A673 (cell line): ENCODE data around the gene H1-8. TPM values are rescaled to one million over a fixed set of nuclear protein-coding genes. Genes with fewer than 3 reads are reported as not detected.

Source experiments
- BruUV-seq: library from RNA; stranded (reverse); fragments of 400-500 nt; replicated peaks from 2 replicates; lab custom pipeline; 2021; lab: Mats Ljungman, UMichigan
- CTCF ChIA-PET: fragments of 300-600 bp; sonication (Branson Sonifier 250); formaldehyde crosslinking; loops from one replicate; lab custom pipeline; 2022; ENCODE audit warnings: antibody characterized with exemption; lab: Charles Lee
- POLR2A ChIA-PET: fragments of 300-600 bp; sonication (Branson Sonifier 250); formaldehyde crosslinking; loops from one replicate; lab custom pipeline; 2022; ENCODE audit warnings: antibody characterized with exemption; ENCODE audit not compliant: low non-redundant PET; lab: Charles Lee
- DNase-seq: peaks from one replicate; pipeline ENCODE4 v3.0.0-alpha.2; 2015; ENCODE audit warnings: low spot score
- H3K27ac ChIP-seq: fragments of 200-600 bp; sonication (generic); 2 replicates; pipeline ENCODE4 v1.5.1; 2016; ENCODE audit warnings: mixed run types, low read depth, mild to moderate bottlenecking, mixed read lengths, antibody characterized with exemption, low read length; ENCODE audit not compliant: poor library complexity, severe bottlenecking
- H3K27me3 ChIP-seq: fragments of 200-600 bp; sonication (generic); replicated peaks from 2 replicates; pipeline ENCODE4 v1.6.1; 2017; ENCODE audit warnings: mixed run types, low read depth, mild to moderate bottlenecking, mixed read lengths, antibody characterized with exemption, low read length; ENCODE audit not compliant: insufficient read depth, poor library complexity
- H3K36me3 ChIP-seq: fragments of 200-600 bp; sonication (generic); 2 replicates; pipeline ENCODE4 v1.6.1; 2016; ENCODE audit warnings: mixed run types, mild to moderate bottlenecking, mixed read lengths, antibody characterized with exemption, low read length; ENCODE audit not compliant: insufficient read depth, poor library complexity, severe bottlenecking
- H3K4me1 ChIP-seq: fragments of 200-600 bp; sonication (generic); 2 replicates; pipeline ENCODE4 v1.6.1; 2017; ENCODE audit warnings: mixed run types, mild to moderate bottlenecking, mixed read lengths, antibody characterized with exemption, low read length; ENCODE audit not compliant: insufficient read depth, poor library complexity, severe bottlenecking
- H3K4me3 ChIP-seq: fragments of 200-600 bp; sonication (generic); 2 replicates; pipeline ENCODE4 v1.5.1; 2016; ENCODE audit warnings: low read depth, mixed run types, mild to moderate bottlenecking, mixed read lengths, low read length; ENCODE audit not compliant: poor library complexity, severe bottlenecking
- H3K9me3 ChIP-seq: fragments of 200-600 bp; sonication (generic); 2 replicates; pipeline ENCODE4 v1.6.1; 2016; ENCODE audit warnings: mixed run types, low read depth, mild to moderate bottlenecking, mixed read lengths, antibody characterized with exemption, low read length; ENCODE audit not compliant: poor library complexity, severe bottlenecking
- EZH2 ChIP-seq: fragments of 200-600 bp; sonication (generic); IDR thresholded peaks from 2 replicates; pipeline ENCODE4 v1.6.1; 2017; ENCODE audit warnings: borderline replicate concordance, low read depth, mild to moderate bottlenecking, mixed read lengths, antibody characterized with exemption, low read length; ENCODE audit not compliant: poor library complexity, severe bottlenecking
- intact Hi-C: fragments of 100-400 bp; cut with micrococcal nuclease; formaldehyde crosslinking; loops from one replicate; pipeline ENCODE4 v1.10.0; 2022; ENCODE audit not compliant: unreplicated experiment
- total RNA-seq: library from RNA; stranded (reverse); gene quantifications from 2 replicates; pipeline ENCODE4 v1.2.3, GENCODE V29; 2021
- TF ChIP-seq, protein P1 (sequence below): fragments of 300-800, 200-600 bp; sonication (generic); conservative IDR thresholded peaks from 2 replicates; pipeline ENCODE4 v1.5.1; 2017; ENCODE audit warnings: low read depth, mild to moderate bottlenecking, antibody characterized with exemption, low read length, moderate library complexity, mixed read lengths

The H1-8 gene
- total RNA-seq, 1 experiment from 2014 or later = not detected

DNA sequence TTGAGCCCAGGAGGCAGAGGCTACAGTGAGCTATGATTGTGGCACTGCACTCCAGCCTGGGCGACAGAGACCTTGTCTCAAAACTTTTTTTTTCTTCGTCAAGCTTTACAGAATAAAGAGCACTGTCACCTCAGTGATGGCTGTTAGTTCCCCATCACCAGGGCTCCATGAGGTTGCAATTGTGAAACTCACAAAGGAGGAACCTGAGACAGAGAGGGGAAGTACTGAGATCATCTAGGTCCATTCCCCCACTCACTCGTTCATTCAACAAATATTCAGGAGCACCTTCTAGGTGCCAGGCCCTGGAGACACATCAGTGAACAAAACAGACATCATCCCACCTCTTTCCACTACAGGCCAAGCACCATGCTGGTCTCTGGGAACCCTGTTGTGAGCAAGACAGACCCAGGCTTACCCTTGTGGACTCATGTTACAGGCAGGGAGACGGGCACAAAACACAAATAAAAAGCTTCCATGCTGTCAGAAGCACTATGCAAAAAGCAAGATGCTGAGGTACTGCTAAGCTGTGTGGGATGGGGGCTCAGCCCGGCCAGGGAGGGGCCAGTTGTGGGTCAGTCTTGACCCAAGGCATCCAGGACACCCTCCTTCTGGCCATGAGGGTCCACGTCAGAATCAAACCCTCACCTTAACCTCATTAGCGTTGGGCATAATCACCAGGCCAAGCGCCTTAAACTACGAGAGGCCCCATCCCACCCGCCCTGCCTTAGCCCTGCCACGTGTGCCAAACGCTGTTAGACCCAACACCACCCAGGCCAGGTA lies 16.7 kb upstream of the H1-8 start:
- intact Hi-C loops = no loop called here
- H3K27ac ChIP-seq = no peak overlapping the region
- CTCF ChIA-PET = no interaction called here
- no peaks in the 10 kb centered on the region for H3K9me3 ChIP-seq
- BruUV-seq = no TSS peak
- no peak overlapping the region for H3K4me3 ChIP-seq
- DNase-seq = no peak
- TF ChIP-seq, protein P1, sequence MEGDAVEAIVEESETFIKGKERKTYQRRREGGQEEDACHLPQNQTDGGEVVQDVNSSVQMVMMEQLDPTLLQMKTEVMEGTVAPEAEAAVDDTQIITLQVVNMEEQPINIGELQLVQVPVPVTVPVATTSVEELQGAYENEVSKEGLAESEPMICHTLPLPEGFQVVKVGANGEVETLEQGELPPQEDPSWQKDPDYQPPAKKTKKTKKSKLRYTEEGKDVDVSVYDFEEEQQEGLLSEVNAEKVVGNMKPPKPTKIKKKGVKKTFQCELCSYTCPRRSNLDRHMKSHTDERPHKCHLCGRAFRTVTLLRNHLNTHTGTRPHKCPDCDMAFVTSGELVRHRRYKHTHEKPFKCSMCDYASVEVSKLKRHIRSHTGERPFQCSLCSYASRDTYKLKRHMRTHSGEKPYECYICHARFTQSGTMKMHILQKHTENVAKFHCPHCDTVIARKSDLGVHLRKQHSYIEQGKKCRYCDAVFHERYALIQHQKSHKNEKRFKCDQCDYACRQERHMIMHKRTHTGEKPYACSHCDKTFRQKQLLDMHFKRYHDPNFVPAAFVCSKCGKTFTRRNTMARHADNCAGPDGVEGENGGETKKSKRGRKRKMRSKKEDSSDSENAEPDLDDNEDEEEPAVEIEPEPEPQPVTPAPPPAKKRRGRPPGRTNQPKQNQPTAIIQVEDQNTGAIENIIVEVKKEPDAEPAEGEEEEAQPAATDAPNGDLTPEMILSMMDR = no peak
- TF ChIP-seq EZH2 = no peak
- no peaks in the 10 kb centered on the region for H3K4me1 ChIP-seq
- no peaks in the 10 kb centered on the region for H3K27me3 ChIP-seq
- no peaks in the 10 kb centered on the region for H3K36me3 ChIP-seq
- POLR2A ChIA-PET = no interaction called here

GRCh38 chr3:129527262-129527661 lies 15.7 kb upstream of the H1-8 start:
- Histone ChIP-seq H3K36me3 (no peaks in the 10 kb centered on the region), H3K27ac (no peak overlapping the region), H3K27me3 (no peaks in the 10 kb centered on the region), H3K9me3 (no peaks in the 10 kb centered on the region), H3K4me1 (no peaks in the 10 kb centered on the region), H3K4me3 (no peak overlapping the region)
- no peak for DNase-seq
- CTCF ChIA-PET = no interaction called here
- TF ChIP-seq EZH2 = no peak
- TF ChIP-seq, protein P1 = no peak
- intact Hi-C loops = no loop called here
- BruUV-seq = no TSS peak
- POLR2A ChIA-PET = no interaction called here

DNA sequence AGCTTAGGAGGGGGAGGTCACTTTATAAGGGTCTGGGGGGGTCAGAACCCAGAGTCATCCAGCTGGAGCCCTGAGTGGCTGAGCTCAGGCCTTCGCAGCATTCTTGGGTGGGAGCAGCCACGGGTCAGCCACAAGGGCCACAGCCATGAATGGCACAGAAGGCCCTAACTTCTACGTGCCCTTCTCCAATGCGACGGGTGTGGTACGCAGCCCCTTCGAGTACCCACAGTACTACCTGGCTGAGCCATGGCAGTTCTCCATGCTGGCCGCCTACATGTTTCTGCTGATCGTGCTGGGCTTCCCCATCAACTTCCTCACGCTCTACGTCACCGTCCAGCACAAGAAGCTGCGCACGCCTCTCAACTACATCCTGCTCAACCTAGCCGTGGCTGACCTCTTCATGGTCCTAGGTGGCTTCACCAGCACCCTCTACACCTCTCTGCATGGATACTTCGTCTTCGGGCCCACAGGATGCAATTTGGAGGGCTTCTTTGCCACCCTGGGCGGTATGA lies 14.3 kb upstream of the H1-8 start, which contains the start of gene RHO:
TSS of gene RHO (plus strand) at position 51 of the 512 bp plus-strand sequence. CDS start at position 146, 95 bp downstream.
- H3K4me1 ChIP-seq = no peaks in the 10 kb centered on the region
- no peak for DNase-seq
- H3K9me3 ChIP-seq = no peaks in the 10 kb centered on the region
- no peaks in the 10 kb centered on the region for H3K36me3 ChIP-seq
- H3K27me3 ChIP-seq = no peaks in the 10 kb centered on the region
- no peak for TF ChIP-seq EZH2
- TF ChIP-seq, protein P1 = no peak
- ChIA-PET POLR2A (interaction anchor here (0.6 kb wide), 1 partner anchor 25 kb away, joined by 4 read pairs; no protein-coding TSS in a partner anchor), CTCF (no interaction called here)
- no peak within 1 kb of the TSS for H3K27ac ChIP-seq
- intact Hi-C loops = no loop called here
- no peak within 1 kb of the TSS for H3K4me3 ChIP-seq
- no TSS peak for BruUV-seq
